Measurements from ENCODE around the gene SLC6A18.

SLC6A18 gene

GRCh38 chr5:1203968-1204692 is 21.1 kb upstream of the SLC6A18 start:
- DNase-seq = no peak

GRCh38 chr5:1204693-1205242 is 20.4 kb upstream of the SLC6A18 start:
- DNase-seq = no peak

GRCh38 chr5:1205255-1206180 is 19.7 kb upstream of the SLC6A18 start:
- DNase-seq = no peak

DNA sequence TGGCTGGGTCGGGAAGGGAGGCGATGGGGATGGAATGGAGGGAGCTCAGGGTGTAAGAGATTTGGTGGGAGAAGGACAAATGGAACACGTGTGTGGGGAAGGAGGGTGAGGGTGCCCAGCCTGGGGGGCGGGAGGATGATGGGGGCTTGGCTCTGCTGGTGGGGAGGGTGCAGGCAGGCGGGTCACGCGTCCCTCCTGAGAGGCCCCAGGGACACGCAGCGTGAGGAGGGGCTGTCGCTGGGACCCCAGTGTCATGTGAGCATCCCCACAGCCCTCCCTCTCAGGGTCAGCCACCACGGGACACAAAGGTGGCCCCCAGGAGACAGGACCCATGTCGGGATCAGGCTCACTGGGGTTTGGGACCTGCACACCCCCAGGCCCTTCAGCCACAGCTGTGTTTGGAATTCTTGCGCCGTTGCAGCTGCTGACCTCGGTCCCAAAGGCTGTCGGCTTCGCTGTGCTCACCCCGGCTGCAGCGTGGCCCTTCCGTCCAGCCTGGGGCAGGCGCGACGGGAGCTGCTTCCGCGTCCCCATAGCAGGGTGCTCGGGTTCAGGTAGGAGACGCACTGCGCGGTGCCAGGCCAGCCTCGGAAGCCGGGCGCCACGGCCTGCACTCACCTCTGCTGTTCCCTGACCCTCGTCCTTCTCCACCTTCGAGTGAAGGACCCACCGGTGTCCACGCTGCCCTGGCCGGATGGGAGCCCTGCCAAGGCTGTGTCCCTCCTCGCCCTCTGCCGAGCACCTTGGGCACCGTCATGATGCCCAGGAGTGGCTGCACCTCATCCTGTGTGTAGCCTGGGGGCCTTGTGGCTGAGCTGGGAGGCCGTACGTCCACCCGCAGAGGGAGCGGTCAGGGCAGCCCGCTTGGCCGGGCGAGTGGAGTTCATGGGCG is 18.4 kb upstream of the SLC6A18 start:
- no peak for DNase-seq

DNA sequence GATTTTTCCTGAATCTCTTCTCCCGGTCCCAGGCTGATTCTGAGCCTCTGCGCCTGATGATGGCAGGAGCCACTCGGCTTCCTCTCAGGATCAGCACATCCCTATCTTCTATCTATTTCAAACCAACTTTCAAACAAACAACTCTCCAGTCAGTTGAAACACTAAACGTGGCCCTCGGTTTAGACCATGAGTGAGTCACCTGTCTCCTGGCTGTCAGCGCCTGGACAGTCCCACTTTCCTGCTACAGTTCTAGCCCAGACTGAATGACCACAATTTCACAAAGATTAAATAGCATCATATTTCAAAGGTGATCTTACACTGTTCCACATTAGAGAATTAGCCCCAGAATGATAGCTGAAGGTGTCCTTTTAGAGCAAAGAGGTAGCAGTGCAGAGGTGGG is 17.6 kb upstream of the SLC6A18 start:
- no peak for DNase-seq

DNA sequence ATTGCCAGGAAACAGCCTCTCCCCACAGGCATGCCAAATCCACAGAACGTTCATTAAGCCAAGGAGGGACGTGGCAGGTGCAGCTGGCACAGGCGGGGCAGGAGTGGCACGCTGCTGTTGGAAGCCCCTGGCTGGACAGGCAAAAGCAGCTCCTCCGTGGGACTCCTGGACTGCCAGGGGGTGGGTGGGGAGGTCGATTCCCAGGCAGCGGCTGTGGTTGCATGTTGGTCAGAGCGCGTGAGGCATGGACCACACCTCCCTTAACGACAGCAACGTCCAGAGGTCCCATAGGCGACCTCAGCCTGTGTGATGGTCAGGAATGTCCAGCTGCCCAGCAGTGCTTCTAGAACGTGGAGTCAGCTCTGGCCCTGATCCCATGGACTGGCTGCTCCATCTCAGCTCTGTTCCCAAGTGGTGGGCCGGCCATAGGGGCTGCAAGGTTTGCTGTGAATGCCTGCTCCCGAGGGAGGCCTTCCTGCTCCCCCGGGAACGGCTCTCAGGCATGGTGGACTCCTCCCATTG is 16.9 kb upstream of the SLC6A18 start:
- no peak for DNase-seq

- DNase-seq = no peak
Observed at GRCh38 chr5:1208743-1209488, 16.3 kb upstream of the SLC6A18 start.

DNA sequence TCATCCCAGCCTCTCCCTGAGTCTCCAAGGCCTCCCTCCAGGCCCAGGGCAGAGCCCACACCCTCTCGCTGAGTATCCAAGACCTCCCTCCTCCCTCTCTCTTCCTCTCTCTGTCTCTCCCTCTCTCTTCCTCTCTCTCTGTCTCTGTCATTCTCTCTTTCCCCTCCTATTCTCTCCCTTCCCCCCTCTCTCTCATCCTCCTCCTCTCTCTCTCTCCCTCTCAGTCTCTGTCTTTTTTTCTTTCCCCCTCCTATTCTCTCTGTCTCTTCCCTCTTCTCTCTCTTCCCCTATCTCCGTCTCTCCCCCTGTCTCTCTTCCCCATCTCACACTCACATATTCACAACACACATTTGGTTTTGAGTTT is 15.7 kb upstream of the SLC6A18 start:
- no peak for DNase-seq

DNA sequence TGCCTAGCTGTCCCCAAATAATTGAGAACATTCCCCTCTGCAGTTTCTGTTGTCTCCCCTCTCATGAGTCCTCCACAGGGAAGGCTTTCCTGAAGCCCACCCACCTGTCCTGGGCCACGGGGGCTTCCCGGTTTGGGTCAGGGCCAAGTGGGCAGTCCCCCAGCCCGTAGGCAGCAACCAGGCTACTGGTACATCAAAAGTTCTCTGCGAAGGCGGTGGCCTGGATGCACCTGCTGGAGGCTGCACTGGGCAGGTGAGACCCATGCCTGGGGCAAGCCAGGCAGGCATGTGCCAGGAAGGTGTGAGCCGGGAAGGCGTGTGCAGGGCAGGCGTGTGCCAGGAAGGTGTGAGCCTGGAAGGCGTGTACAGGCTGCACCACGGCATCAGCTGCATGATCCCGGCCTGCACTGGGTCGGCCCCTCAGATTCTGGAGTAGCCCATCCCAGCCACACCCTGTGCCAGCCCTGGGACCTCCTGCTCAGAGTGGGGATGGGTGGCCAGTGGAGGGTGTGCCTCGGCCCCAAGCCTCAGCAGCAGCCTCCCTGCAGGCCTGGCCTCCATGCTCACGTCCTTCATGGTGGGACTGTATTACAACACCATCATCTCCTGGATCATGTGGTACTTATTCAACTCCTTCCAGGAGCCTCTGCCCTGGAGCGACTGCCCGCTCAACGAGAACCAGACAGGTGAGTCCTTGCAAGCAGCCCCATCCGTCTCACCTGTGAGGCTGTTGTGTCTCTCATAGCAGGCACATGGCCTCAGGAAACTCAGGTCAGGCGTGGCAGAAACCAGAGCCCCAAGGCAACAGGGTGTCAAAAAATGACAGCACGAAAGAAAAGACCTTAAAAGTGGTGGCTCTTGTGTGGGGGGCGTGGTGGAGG is 15.0 kb upstream of the SLC6A18 start:
- no peak for DNase-seq

GRCh38 chr5:1210832-1211251 is 14.3 kb upstream of the SLC6A18 start:
- no peak for DNase-seq

GRCh38 chr5:1211701-1212100 is 13.5 kb upstream of the SLC6A18 start:
- DNase-seq = no peak

GRCh38 chr5:1212271-1212670 is 12.9 kb upstream of the SLC6A18 start:
- no peak for DNase-seq

DNA sequence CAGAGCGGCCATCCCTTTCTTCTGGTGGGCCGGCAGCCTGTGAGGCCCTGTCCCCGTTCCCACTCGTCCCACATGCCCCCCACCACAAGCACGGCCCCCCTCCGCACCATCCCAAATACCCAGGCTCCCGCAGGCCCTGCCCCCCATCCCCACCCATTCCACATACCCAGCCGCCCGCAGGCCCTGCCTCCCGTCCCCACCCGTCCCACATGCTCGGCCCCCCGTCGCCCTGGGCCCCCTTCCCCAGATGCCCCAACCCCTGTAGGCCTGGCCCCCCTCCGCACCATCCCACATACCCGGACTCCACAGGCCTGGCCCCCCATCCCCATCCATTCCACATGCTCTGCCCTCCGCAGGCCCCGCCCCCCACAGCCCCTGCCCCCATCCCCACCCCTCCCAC is 12.3 kb upstream of the SLC6A18 start:
- DNase-seq = no peak

DNA sequence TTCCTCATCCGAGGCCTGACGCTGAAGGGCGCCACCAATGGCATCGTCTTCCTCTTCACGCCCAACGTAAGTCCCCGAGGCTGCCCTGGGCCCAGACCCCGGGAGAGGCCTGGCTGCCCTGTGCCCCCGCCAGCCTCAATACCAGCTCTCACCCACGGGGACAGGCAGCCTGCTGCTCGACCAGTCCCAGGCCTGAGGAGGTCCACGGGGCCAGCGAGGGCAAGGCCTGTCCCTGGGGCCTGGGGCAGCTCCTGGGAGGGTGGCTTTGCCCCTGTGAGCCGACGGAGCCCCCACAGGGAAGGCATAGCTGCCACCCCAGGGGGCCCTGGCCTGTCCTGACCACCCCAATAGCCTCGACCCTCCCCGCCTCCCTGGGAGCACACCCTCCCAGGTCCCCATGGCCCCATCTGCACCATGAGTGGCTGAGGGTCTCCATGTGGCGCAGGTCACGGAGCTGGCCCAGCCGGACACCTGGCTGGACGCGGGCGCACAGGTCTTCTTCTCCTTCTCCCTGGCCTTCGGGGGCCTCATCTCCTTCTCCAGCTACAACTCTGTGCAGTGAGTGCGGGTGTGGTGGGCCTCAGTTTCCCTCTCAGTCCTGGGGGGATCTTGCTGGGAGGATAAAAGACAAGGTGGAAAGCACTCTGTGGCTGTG is 11.5 kb upstream of the SLC6A18 start:
- DNase-seq = no peak

DNA sequence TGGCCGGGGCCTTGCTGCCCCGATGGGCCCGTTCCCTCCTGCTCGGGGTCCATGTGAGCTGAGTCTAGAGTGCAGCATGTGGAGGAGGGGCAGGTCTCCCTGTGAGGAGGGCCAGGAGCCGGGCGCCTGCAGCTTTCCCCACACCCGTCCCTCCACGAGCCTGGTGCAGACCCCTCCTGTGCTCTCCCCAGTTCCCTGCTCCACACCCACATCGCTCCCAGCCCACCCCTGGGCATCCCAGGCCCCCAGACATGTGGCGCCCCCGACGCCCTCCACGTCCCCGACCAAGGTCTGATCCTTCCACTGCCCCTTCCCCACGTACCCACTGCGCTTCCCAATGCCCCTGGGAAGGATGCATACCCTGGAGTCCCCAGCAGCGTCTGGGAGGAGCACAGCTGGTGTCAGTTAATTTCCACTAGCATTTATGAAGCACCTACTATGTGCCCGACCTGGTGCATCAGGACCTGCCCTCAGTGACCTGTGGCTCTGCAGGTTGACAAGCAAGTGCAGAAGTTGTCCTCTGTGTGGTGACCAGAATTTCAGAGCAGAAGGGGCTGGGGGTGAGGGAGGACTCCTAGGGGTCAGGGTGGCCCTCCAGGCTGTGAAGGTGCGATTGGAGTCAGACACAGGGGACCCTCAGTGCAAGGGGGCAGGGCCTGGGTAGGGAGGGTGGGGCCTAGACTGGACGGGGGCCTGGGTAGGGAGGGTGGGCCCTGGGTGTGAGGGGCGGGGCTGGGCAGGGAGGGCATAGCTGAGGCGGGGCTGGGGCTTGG is 10.8 kb upstream of the SLC6A18 start:
- no peak for DNase-seq

GRCh38 chr5:1214936-1215220 is 10.3 kb upstream of the SLC6A18 start:
- no peak for DNase-seq

- no peak for DNase-seq
Observed at GRCh38 chr5:1215320-1216096, 9.7 kb upstream of the SLC6A18 start.

DNA sequence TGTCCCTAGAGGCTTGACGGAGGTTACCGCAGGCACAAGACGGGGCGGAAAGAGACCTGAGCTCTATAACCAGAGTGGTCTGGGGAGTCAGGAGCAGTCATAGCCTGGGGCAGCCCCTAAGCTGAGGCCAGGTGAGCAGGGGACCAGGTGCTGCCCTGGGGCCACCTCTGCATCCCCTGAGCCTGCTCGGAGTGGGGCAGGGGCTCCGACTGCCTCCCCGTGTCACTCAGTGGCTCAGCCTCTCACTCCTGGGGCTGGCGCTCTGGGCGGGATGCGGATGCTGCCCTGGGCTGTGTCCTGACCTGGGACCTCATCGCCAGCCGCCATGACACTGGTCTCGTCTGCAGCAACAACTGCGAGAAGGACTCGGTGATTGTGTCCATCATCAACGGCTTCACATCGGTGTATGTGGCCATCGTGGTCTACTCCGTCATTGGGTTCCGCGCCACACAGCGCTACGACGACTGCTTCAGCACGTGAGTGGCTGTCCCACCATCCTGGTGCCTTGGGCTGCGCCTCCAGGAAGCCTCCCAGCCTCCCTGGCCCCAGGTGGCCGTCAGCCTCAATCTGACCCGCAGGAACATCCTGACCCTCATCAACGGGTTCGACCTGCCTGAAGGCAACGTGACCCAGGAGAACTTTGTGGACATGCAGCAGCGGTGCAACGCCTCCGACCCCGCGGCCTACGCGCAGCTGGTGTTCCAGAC is 8.8 kb upstream of the SLC6A18 start:
- DNase-seq = no peak
